C4-2B (cell line): ENCODE measurements around the gene KLK3.

ENCODE experiments used
- ZFX ChIP-seq: fragments of 450-650 bp; IDR thresholded peaks from 2 replicates; pipeline ENCODE4 v1.6.1; 2017
- TF ChIP-seq, protein P1 (sequence below): fragments of 450-650 bp; conservative IDR thresholded peaks from 2 replicates; pipeline ENCODE4 v1.5.1; 2017; ENCODE audit warnings: mild to moderate bottlenecking

DNA sequence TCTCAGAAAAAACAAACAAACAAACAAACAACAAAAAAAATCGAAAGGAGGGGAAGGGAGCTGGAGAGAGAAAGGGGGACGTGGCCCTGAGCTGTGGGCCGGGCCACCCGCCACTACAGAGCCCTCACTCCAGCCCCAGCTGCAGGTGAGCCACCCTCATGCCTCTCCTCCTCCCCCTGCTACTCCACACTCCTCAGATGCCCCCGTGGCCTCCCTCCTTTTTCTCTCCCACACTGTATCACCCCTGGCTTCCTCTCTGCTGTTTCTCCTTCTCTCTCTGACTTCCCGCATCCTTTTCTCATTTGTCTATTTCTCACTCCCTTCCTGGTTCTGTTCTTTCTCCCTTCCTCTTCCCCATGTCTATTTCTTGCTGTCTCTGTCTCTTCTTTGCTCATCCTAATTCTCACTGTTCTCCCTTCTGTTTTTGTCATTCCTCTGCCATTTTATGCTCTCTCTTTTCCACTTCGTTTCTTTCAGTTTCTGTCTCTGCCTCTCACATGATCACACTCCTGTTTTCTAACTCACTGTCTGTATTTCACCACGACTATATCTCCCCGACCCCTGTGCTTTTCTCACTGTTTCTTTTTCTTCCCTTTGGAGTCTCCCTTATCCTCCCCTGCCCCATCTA lies 21.2 kb downstream of the KLK3 start:
- TF ChIP-seq, protein P1, sequence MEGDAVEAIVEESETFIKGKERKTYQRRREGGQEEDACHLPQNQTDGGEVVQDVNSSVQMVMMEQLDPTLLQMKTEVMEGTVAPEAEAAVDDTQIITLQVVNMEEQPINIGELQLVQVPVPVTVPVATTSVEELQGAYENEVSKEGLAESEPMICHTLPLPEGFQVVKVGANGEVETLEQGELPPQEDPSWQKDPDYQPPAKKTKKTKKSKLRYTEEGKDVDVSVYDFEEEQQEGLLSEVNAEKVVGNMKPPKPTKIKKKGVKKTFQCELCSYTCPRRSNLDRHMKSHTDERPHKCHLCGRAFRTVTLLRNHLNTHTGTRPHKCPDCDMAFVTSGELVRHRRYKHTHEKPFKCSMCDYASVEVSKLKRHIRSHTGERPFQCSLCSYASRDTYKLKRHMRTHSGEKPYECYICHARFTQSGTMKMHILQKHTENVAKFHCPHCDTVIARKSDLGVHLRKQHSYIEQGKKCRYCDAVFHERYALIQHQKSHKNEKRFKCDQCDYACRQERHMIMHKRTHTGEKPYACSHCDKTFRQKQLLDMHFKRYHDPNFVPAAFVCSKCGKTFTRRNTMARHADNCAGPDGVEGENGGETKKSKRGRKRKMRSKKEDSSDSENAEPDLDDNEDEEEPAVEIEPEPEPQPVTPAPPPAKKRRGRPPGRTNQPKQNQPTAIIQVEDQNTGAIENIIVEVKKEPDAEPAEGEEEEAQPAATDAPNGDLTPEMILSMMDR: no peak
- no peak for TF ChIP-seq ZFX
